Testis (tissue), 3 donors: Measurements from ENCODE around the gene TCF21. TPM values are rescaled to one million over a fixed set of nuclear protein-coding genes. Genes with fewer than 3 reads are reported as not detected.
"Not testable (repeated sequence)": the region's sequence is repeated elsewhere in the genome, so short reads cannot be mapped to it uniquely, and the experiment has no call there.

Experiments
- DNase-seq: peaks from one replicate; pipeline ENCODE4 v3.0.0-alpha.2; 2019
- H3K27ac ChIP-seq, 2 donors: fragments of 200-600 bp; sonication (generic); one replicate each; pipeline ENCODE4 v1.5.1; 2019
- H3K27me3 ChIP-seq: fragments of 200-600 bp; sonication (generic); one replicate; pipeline ENCODE4 v1.5.1; 2019
- H3K36me3 ChIP-seq: fragments of 200-600 bp; sonication (generic); one replicate; pipeline ENCODE4 v1.5.1; 2017; ENCODE audit warnings: low read depth; ENCODE audit errors: missing control alignments
- H3K4me1 ChIP-seq: fragments of 200-600 bp; sonication (generic); one replicate; pipeline ENCODE4 v1.5.1; 2019
- H3K4me3 ChIP-seq, 2 donors: fragments of 200-600 bp; sonication (generic); one replicate each; pipeline ENCODE4 v1.5.1; 2017 to 2019
- H3K9me3 ChIP-seq: fragments of 200-600 bp; sonication (generic); one replicate; pipeline ENCODE4 v1.5.1; 2017
- POLR2A ChIP-seq: fragments of 450-650 bp; IDR thresholded peaks from one replicate; pipeline ENCODE4 v1.6.1; 2017; ENCODE audit warnings: antibody characterized with exemption, mild to moderate bottlenecking, moderate library complexity
- WGBS, 2 donors: methylation state at CpG; one replicate each; pipeline ENCODE4 v1.1.5; 2018; 5-methylcytosine and 5-hydroxymethylcytosine counted together
- intact Hi-C: fragments of 100-400 bp; cut with DNase I; formaldehyde crosslinking; loops from one replicate; pipeline ENCODE4 v1.15.1; 2023; ENCODE audit warnings: low total_unique reads
- polyA plus RNA-seq: library from polyadenylated mRNA; stranded (reverse); fragments of 350-450 nt; fragmentation: Illumina TruSeq; extraction: RNeasy Lipid Tissue Mini Kit (QIAGEN cat#74804); gene quantifications from one replicate; pipeline ENCODE4 v1.2.3, GENCODE V29; 2014; ENCODE audit warnings: low read depth, low replicate concordance; ENCODE audit not compliant: insufficient read depth
- total RNA-seq, 2 donors: library from RNA; depleted of rRNA; stranded (reverse); fragments of >200 nt; gene quantifications; one replicate each; pipeline ENCODE4 v1.2.3, GENCODE V29; 2016
- TF ChIP-seq, protein P1 (sequence below), 3 experiments: fragments of 450-650 bp in 2 of 3; fragments of 200-600 bp in 1 of 3; sonication (generic) in 1 of 3; IDR thresholded peaks; one replicate each; pipeline ENCODE4 v1.5.1; 2016 to 2019; ENCODE audit warnings: antibody characterized with exemption in 3 of 3, mild to moderate bottlenecking in 2 of 3, moderate library complexity in 1 of 3

Gene TCF21
- total and polyA plus RNA-seq, 3 donors from 2014 or later, result 2.8 to 4.8 (median 3.7) TPM

DNA sequence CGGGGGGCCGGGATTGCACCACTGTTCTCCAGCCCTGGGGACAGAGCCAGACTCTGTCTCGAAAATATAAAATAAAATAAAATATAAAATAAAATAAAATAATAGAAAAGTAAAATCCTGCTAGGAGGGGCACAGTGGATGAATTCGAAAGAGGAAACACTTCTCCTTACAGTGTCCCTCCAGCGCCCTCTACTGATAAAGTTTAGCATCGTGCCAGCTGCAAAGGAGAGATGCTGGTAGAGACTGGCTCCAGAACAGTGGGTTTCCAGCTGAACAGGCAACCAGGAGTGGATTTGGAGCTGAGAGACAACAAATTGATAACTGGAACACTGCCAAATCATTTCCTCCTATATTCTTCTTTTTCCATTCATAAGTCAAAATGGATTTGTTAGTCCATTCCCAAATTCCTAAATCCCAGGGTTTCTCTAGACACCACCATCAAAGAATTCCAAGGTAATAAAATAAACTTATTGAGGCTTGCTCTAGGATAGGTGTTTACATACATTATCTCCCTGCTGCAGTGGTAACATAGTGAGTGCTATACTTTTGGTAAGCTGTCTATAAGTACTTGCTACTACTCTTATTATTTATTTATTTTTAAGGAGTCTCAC lies 32.4 kb downstream of the TCF21 start:
- intact Hi-C loops, result loop anchor here (5.0 kb wide), 1 partner anchor 176 kb away; no protein-coding TSS in a partner anchor
- no peaks in the 10 kb centered on the region for H3K36me3 ChIP-seq
- peak; percentile 94 for DNase-seq
- no peak overlapping the region for H3K27ac ChIP-seq
- H3K27me3 ChIP-seq, result no peaks in the 10 kb centered on the region
- no peaks in the 10 kb centered on the region for H3K4me1 ChIP-seq
- no peak overlapping the region for H3K4me3 ChIP-seq
- 22 to 32% methylated on average over 6 of the region's 6 CpGs for WGBS, 2 donors
- H3K9me3 ChIP-seq, result no peaks in the 10 kb centered on the region
- TF ChIP-seq, protein P1, sequence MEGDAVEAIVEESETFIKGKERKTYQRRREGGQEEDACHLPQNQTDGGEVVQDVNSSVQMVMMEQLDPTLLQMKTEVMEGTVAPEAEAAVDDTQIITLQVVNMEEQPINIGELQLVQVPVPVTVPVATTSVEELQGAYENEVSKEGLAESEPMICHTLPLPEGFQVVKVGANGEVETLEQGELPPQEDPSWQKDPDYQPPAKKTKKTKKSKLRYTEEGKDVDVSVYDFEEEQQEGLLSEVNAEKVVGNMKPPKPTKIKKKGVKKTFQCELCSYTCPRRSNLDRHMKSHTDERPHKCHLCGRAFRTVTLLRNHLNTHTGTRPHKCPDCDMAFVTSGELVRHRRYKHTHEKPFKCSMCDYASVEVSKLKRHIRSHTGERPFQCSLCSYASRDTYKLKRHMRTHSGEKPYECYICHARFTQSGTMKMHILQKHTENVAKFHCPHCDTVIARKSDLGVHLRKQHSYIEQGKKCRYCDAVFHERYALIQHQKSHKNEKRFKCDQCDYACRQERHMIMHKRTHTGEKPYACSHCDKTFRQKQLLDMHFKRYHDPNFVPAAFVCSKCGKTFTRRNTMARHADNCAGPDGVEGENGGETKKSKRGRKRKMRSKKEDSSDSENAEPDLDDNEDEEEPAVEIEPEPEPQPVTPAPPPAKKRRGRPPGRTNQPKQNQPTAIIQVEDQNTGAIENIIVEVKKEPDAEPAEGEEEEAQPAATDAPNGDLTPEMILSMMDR (IDR thresholded peaks at IDR 0.05), result peak; percentile 39 to 83 (median 79)
- TF ChIP-seq POLR2A, result no peak

DNA sequence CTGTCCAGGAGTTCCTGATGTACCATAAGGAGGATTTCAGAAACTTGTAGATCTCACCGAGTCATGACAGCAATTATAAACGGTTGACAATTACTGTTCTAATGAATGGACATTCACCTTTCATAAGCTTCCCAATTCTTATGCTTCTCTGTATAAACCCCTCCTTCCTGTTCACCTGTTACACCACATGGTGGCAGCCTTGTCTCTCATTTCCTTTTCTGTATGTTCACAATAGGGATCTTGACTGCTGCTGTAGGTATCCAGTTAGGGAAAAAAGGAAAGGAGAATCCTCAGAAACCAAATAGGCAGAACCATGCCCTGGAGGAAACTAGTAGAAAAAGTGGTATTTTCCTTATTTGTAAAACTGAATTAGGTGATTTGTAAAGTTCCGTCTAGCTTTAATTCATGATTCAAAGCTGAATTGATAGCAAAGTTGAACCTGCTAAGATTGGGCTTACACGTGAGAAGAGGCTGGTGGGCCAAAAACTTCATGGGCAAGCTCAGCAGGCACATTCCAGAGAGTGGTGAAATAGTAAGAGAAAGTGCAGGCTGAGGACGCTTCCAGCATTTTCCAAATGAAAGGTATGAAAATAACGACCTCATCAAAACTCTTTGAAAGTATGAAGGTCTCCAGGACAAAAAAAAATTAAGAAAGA lies 35.2 kb downstream of the TCF21 start:
- intact Hi-C loops, result loop anchor here (5.0 kb wide), 1 partner anchor 173 kb away; no protein-coding TSS in a partner anchor
- 33 to 34% methylated on average over 6 of the region's 6 CpGs for WGBS, 2 donors
- Histone ChIP-seq H3K27me3 (no peaks in the 10 kb centered on the region), H3K4me1 (no peaks in the 10 kb centered on the region), H3K27ac (no peak overlapping the region), H3K36me3 (no peaks in the 10 kb centered on the region), H3K9me3 (no peaks in the 10 kb centered on the region), H3K4me3 (no peak overlapping the region)
- DNase-seq, result peak; percentile 84
- no peak for TF ChIP-seq POLR2A
- TF ChIP-seq, protein P1 (IDR thresholded peaks at IDR 0.05), result peak; percentile 71 to 89 (median 84)

DNA sequence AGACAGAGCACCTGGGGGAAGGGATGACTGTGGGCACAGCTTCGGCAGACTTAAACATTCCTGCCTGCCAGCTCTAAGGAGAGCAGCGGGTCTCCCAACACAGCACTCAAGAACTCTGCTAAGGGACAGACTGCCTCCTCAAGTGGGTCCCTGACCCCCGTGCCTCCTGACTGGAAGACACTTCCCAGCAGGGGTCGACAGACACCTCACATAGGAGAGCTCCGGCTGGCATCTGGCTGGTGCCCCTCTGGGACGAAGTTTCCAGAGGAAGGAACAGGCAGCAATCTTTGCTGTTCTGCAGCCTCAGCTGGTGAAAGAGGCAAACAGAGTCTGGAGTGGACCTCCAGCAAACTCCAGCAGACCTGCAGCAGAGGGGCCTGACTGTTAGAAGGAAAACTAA lies 42.3 kb downstream of the TCF21 start:
- H3K4me1 ChIP-seq, H3K27ac ChIP-seq, H3K27me3 ChIP-seq, intact Hi-C loops, H3K9me3 ChIP-seq, H3K36me3 ChIP-seq, DNase-seq, H3K4me3 ChIP-seq: not testable (repeated sequence)
- WGBS, 2 donors, result 82% methylated on average over 6 of the region's 6 CpGs; no CpG with 5 or more reads in 1 of the 2 donors

DNA sequence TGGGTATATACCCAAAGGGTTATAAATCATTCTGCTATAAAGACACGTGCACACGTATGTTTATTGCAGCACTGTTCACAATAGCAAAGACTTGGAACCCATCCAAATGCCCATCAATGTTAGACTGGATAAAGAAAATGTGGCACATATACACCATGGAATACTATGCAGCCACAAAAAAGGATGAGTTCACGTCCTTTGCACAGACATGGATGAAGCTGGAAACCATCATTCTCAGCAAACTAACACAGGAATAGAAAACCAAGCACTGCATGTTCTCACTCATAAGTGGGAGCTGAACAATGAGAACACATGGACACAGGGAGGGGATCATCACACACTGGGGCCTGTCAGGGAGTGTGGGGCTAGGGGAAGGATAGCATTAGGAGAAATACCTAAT lies 47.4 kb downstream of the TCF21 start:
- H3K27ac ChIP-seq, intact Hi-C loops, H3K36me3 ChIP-seq, H3K27me3 ChIP-seq, DNase-seq, H3K4me3 ChIP-seq, H3K4me1 ChIP-seq, H3K9me3 ChIP-seq: not testable (repeated sequence)
- 93% methylated on average over 3 of the region's 3 CpGs for WGBS, 2 donors

DNA sequence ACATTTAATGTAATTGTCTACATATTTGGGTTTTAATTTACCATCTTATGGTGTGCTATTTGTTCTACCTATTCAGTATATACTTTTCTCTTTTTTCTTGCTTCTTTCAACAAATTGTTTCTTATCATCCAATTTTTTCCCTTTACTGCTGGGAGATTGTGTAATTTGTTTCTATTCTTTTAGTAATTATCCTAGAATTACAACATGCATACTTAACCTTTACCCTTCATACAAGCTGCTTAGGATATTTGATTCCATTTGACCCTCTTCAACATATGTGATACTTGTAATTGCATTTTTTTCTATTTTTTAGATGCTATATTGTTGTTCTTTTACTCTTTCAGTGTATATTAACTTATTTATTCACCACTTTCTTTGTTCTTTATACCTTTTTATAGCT lies 49.0 kb downstream of the TCF21 start:
- no peak overlapping the region for H3K27ac ChIP-seq
- DNase-seq, result no peak
- intact Hi-C loops, result no loop called here
- H3K36me3 ChIP-seq, result no peaks in the 10 kb centered on the region
- H3K4me3 ChIP-seq, result no peak overlapping the region
- no peaks in the 10 kb centered on the region for H3K4me1 ChIP-seq
- H3K27me3 ChIP-seq, result no peaks in the 10 kb centered on the region
- H3K9me3 ChIP-seq, result no peaks in the 10 kb centered on the region
- TF ChIP-seq, protein P1 (IDR thresholded peaks at IDR 0.05), result no peak
- TF ChIP-seq POLR2A, result no peak

DNA sequence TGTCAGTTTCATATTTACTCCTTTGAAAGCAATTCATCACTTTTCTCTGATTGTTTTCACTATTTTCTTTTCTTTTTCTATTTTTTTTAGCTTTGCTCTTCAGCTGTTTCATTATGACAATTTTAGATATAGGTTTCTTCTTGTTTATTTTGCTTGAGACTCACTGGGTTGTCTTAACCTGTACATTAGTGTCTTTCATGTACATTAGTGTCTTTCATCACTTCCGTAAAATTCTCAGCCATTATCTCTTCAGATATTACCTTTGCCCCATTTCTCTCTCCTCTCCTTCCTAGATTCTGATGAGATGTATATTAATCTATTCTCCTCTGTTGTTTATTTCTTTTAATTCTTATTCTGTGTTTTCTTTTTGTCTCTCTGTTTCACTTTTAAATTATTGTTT lies 49.6 kb downstream of the TCF21 start:
- H3K36me3 ChIP-seq, result no peaks in the 10 kb centered on the region
- no peaks in the 10 kb centered on the region for H3K4me1 ChIP-seq
- intact Hi-C loops, result no loop called here
- no peak overlapping the region for H3K27ac ChIP-seq
- 97 to 100% methylated on average over 1 of the region's 1 CpG for WGBS, 2 donors
- H3K27me3 ChIP-seq, result no peaks in the 10 kb centered on the region
- no peak overlapping the region for H3K4me3 ChIP-seq
- no peak for TF ChIP-seq POLR2A
- TF ChIP-seq, protein P1 (IDR thresholded peaks at IDR 0.05), result no peak
- DNase-seq, result no peak
- H3K9me3 ChIP-seq, result no peaks in the 10 kb centered on the region
